ENCODE data around the gene ING2.

ING2 gene

DNA sequence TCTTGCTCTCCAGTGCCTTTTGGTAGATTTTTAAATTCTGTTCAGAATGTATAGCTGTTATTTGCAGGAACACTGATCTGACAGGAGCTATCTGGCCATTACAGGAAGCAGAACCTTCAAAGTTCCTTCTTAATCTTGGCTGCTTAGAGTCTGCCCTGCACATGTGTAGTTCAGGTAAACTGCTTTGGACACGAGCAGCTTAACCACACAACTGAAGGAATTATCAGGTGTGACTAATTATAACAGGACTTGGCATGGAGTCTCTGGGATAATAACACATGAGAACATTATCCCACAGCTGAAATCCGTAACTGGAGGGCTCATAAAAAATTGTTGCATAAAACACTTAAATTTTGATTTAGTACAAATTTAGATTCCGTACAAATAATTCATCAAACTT, 11.6 kb upstream of the ING2 start:
- H3K9me3 Mint-ChIP-seq: peaks cover 11% of the 10 kb centered on the region
- H3K27me3 Mint-ChIP-seq (ENCODE audit: low read depth): no peaks in the 10 kb centered on the region
- TF ChIP-seq, protein P1, sequence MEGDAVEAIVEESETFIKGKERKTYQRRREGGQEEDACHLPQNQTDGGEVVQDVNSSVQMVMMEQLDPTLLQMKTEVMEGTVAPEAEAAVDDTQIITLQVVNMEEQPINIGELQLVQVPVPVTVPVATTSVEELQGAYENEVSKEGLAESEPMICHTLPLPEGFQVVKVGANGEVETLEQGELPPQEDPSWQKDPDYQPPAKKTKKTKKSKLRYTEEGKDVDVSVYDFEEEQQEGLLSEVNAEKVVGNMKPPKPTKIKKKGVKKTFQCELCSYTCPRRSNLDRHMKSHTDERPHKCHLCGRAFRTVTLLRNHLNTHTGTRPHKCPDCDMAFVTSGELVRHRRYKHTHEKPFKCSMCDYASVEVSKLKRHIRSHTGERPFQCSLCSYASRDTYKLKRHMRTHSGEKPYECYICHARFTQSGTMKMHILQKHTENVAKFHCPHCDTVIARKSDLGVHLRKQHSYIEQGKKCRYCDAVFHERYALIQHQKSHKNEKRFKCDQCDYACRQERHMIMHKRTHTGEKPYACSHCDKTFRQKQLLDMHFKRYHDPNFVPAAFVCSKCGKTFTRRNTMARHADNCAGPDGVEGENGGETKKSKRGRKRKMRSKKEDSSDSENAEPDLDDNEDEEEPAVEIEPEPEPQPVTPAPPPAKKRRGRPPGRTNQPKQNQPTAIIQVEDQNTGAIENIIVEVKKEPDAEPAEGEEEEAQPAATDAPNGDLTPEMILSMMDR (IDR thresholded peaks at IDR 0.05; ENCODE audit: unreplicated experiment in 3 of 3): no peak
- H3K36me3 Mint-ChIP-seq (ENCODE audit: low read depth): peaks cover 44% of the 10 kb centered on the region
- no peak overlapping the region for H3K4me3 Mint-ChIP-seq
- H3K4me1 Mint-ChIP-seq: no peaks in the 10 kb centered on the region
- no peak overlapping the region for H3K27ac Mint-ChIP-seq

DNA sequence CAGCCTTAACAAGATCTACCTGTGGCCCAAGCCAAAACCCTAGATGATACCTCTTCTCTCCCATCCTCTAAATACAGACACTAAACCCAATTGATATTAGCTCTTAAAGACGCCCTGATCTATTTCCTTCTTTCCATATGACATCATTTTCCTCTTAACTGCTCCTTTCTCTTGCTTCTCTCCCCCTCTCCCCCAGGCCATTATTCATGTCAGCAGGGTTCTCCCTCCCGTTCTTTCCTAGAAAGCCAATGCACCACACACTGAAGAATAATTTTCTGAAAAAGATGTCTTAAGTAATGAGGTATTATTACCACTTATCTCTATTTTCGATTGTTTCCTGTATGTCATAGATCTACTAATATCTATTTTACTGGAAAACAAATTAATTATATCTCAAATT, 9.7 kb upstream of the ING2 start:
- no peak overlapping the region for H3K4me3 Mint-ChIP-seq
- TF ChIP-seq, protein P1 (IDR thresholded peaks at IDR 0.05; ENCODE audit: unreplicated experiment in 3 of 3): no peak
- H3K9me3 Mint-ChIP-seq: peaks cover 11% of the 10 kb centered on the region
- no peaks in the 10 kb centered on the region for H3K4me1 Mint-ChIP-seq
- no peaks in the 10 kb centered on the region for H3K27me3 Mint-ChIP-seq (ENCODE audit: low read depth)
- peaks cover 44% of the 10 kb centered on the region for H3K36me3 Mint-ChIP-seq (ENCODE audit: low read depth)
- peak overlapping the region in 2 of 3 experiments; percentile 5 to 6 for H3K27ac Mint-ChIP-seq

DNA sequence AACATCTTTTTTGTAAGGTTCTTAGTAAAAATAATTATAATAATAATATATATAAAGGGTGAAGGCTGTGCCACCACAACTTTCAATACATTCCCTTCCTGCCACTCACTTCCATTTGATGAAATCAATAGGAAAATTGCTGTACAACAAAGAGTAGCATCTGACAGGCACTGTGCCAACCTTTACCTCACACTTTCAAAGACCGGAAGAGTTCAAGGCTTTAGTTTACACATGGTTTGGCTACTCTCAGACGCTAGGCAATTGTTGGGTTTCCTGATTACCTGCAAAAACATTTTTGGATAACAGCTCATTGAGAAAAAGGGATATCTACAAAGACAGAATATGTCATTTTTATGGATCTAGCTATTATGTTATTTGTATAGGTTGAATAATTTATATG, 5.5 kb upstream of the ING2 start:
- TF ChIP-seq, protein P1 (IDR thresholded peaks at IDR 0.05; ENCODE audit: unreplicated experiment in 3 of 3): no peak
- H3K36me3 Mint-ChIP-seq (ENCODE audit: low read depth): peaks cover 10% of the 10 kb centered on the region
- no peak overlapping the region for H3K27ac Mint-ChIP-seq
- no peaks in the 10 kb centered on the region for H3K9me3 Mint-ChIP-seq
- no peaks in the 10 kb centered on the region for H3K27me3 Mint-ChIP-seq (ENCODE audit: low read depth)
- peaks cover 17% of the 10 kb centered on the region for H3K4me1 Mint-ChIP-seq
- no peak overlapping the region for H3K4me3 Mint-ChIP-seq

DNA sequence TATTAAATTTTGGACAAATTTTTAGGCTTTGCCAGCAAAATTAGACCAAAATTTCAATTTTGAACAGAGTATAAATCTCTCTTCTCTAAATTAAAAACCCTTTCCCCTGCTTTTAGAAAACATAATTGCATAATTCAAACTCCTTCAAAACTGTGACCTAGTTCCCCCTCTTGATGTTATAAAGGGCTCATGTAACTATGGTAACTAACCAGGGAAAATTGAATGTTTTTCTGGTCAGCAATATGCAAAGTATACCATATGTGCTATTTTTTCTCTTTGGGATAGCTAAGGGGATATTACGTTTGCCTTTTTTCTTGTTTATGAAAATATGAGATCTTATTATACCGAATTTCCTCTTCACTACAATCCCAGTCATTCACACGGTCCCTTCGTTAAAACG, 5.1 kb upstream of the ING2 start:
- H3K27ac Mint-ChIP-seq: no peak overlapping the region
- TF ChIP-seq, protein P1 (IDR thresholded peaks at IDR 0.05; ENCODE audit: unreplicated experiment in 3 of 3): no peak
- no peak overlapping the region for H3K4me3 Mint-ChIP-seq
- peaks cover 6% of the 10 kb centered on the region for H3K36me3 Mint-ChIP-seq (ENCODE audit: low read depth)
- H3K27me3 Mint-ChIP-seq (ENCODE audit: low read depth): no peaks in the 10 kb centered on the region
- H3K9me3 Mint-ChIP-seq: no peaks in the 10 kb centered on the region
- peaks cover 17% of the 10 kb centered on the region for H3K4me1 Mint-ChIP-seq

- Mint-ChIP-seq H3K27me3 (ENCODE audit: low read depth) (peaks cover 3% of the 10 kb centered on the region), H3K9me3 (no peaks in the 10 kb centered on the region), H3K27ac (peak overlapping the region; percentile 72 to 89 (median 87)), H3K4me1 (peaks cover 17% of the 10 kb centered on the region), H3K4me3 (peak overlapping the region; percentile 88 to 99 (median 90)), H3K36me3 (ENCODE audit: low read depth) (no peaks in the 10 kb centered on the region)
- TF ChIP-seq, protein P1 (IDR thresholded peaks at IDR 0.05; ENCODE audit: unreplicated experiment in 3 of 3): no peak
Measured at GRCh38 chr4:183503497-183504063, 1.3 kb upstream of the ING2 start.

All from nephron (organoid).